Left lobe of liver (tissue), 2 donors: ENCODE measurements around the gene TMEM272. TPM values are rescaled to one million over a fixed set of nuclear protein-coding genes. Genes with fewer than 3 reads are reported as not detected.

Experiments
- ATAC-seq: fragments of 200-7000 bp; cut with Tn5 transposase; one replicate; pipeline ENCODE4 v1.9.1; 2020; ENCODE audit warnings: mild to moderate bottlenecking, moderate library complexity
- DNase-seq: peaks from one replicate; pipeline ENCODE4 v3.0.0-alpha.2; 2020; ENCODE audit warnings: low spot score
- total RNA-seq: library from RNA; stranded (reverse); gene quantifications from one replicate; pipeline ENCODE4 v1.2.1, GENCODE V29; 2021
- donor health status: DM: no; HTN: no; CAD: no; lungs with moderate emphysema.
- donor health status: DM: no; HTN: yes; CAD: no.

Gene TMEM272
- total RNA-seq, 1 donor from 2014 or later: 0.48 TPM

DNA sequence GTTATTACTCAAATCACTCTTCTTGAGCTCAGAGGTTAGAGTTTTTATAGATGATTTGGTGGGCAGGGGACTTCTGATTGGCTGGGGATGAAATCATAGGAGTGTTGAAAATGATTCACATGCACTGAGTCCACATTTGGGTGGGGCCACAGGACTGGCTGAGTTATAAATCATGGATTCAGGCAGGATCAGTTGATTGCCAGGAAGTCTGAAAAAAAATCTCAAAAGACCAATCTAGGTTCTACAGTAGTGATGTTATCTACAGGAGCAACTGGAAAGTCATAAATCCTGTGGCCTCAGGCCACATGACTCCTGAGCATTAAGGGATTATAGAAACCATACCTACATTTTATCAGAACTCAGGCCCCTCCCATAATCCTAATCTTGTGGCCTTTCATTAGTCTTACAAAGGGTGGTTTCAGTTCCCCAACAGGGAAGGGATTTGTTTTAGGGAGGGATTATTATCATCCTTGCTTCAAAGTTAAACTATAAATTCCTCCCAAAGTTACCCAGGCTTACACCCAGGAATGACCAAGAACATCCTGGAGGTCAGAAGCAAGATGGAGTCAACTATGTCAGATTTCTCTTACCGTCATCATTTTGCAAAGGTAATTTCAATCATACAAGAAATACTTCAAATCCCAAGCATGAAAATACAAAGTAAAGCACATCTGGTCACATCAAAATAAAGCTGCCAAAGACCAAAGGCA lies 11.2 kb upstream of the TMEM272 start:
- no peak for ATAC-seq
- no peak for DNase-seq

DNA sequence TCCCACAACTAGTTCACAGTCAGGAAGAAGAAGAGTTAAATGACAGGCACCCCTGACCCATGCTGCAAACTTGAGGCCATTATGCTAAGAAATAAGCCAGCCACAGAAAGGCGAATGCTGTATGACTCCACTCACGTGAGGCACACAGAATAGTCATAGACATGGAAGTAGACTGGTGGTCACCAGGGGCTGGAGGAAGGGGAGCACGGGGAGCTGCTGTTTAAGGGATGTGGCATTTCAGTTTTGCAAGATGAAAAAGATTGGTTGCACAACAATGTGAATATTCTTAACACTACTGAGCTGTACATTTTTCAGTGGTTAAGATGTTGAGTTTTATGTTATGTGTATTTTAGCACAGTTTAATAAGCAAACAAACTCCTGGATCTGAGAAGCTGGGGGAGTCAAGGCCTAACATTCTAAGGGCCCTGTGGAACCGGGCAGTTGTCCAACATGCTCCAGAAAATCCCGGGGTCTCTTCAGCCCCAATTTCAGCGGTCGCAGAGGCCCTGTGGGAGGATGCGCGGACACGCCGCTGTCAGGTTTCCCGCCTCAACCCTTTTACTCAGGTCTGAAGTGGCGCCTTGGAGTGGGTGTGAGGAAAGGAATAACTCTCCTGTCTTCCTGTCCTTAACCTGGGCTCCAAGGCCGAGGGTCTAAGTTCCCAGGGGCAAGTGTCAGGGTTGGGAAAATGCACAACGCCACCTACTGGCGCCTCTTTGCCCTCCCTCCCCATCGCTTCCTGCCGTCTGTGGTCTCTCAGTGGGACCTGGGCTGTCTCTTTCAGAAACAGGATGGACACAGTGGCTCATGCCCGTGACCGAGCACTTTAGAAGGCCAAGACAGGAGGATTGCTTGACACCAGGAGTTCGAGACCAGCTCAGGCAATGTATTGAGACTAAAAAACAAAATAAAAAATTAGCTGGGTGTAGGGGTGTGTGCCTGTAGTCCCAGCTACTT lies 4.4 kb upstream of the TMEM272 start:
- no peak for DNase-seq

DNA sequence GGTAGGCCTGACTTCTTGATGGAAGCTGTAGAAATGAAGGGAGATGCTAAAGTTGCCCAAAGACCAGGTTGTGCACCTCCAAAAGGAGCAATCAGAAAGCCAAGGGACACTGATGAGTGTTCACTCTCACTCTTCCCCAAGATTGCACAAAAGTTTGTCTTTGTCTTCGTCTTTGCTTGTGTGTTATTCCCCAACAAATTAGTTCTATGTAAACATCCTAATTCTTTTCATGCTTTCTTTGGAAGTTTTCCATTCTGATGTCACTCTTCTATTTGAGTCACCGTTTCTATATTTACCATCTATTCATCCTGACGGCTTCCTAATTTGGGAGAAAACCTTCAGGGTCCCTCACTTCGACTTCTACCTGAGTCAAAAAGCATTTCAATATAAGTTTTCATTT lies 3.7 kb upstream of the TMEM272 start:
- DNase-seq (no peak), ATAC-seq (no peak)

More for the DNA sequence above, 4.4 kb upstream of the TMEM272 start:
- ATAC-seq: no peak

DNA sequence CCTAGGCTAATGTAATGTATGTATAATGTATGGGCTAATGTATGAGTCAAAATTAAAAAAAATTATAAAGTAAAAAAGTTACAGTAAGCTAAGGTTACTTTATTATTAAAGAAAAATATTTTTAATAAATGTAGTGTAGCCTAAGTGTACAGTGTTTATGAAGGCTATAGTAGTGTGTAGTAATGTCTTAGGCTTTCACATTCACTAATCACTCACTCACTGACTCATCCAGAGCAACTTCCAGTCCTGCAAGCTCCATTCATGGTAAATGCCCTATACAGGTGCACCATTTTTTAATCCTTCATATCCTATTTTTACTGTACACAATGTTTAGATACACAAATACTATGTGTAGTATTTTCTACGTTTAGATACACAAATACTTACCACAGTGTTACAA lies 1.8 kb upstream of the TMEM272 start:
- ATAC-seq (no peak), DNase-seq (no peak)

DNA sequence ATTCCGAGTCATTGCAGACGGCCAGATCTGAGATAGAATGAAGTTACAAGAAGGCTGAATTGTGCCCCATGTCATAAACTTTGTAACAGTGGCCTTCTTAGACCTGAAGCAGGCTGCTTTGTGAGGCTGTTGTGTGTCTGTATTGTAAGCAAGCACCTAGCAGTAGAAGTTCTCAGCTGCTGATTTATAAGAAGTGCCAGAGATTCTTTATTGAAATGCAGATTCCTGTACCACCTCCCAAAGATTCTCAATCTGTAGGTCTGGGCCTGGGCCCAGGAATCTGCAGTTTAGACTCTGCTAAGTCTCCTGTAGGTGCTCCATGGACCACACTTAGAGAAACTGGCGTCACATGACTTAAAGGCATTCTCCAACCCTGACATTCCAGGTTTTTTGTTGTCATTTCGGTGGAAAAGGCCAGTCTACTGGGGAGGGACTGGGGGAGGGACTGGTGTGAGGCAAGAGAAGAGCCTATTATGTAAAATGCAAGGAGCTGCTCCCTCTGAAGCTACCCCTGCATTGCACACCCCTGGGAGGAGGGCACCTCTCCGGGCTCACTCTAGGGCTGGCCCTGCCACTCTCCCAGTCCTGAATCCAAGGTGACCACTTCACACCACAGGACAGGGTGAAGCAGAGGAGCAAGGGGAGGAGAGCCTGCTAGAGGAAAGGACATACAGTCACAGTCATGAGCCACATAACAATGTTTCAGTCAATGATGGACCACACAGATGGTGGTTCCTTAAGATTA lies 769 bp upstream of the TMEM272 start:
- DNase-seq: no peak
- peak; percentile 52 for ATAC-seq

DNA sequence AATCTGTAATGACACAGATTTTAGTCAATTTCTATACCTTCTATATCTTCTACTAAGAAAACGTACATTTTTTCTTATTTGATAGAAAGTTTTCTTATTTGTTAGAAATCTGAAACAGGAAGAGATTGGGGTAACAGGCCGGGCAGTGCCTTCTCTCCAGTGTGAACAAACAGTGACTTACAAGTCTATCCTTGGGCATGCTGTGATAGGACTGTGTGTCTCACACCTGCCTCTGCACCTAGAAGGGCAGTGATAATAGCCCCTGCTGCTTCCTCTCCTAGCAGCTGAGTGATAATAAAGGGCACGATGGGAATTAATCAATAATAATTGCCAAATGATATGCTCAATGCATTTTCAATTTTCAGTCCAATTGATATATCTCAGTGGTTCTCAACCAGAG lies 1.4 kb downstream of the TMEM272 start:
- no peak for DNase-seq
- ATAC-seq: no peak

DNA sequence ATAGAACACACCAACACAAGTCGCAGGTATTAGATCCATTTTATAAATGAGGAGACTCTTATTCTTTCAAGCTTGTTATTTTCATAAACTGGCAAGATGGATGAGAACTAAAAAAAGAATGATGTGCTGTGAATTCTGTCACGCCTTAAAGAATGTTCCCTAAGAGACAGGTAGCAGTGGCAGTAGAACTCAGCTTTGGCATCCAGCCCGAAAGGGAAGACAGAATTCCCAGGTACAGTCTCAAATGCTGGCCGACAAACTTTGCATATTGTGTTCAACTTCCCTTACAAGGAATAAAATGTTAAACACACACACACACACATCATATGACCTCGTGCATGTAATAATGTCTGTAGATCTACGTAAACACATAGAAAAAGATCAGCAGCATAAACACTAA lies 3.2 kb downstream of the TMEM272 start:
- ATAC-seq: no peak
- no peak for DNase-seq

DNA sequence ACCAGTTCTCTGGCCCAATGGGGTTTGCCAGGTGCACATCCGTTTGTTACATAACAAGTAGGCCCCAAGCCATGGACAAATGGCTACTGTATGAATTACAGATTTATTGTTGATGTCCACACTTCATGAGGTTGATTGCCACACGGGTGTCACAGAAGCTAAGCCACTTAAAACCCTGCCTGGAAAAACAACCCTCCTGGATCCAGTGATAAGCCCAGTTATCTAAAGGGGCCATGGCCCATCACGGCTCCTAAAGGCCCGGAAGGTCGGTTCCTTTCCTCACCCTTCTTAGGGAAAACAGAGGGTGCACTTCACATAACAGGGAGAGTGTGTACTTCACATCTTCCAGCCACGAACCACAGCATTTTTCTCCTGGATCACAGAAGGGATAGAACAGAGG lies 4.1 kb downstream of the TMEM272 start:
- no peak for ATAC-seq
- no peak for DNase-seq

DNA sequence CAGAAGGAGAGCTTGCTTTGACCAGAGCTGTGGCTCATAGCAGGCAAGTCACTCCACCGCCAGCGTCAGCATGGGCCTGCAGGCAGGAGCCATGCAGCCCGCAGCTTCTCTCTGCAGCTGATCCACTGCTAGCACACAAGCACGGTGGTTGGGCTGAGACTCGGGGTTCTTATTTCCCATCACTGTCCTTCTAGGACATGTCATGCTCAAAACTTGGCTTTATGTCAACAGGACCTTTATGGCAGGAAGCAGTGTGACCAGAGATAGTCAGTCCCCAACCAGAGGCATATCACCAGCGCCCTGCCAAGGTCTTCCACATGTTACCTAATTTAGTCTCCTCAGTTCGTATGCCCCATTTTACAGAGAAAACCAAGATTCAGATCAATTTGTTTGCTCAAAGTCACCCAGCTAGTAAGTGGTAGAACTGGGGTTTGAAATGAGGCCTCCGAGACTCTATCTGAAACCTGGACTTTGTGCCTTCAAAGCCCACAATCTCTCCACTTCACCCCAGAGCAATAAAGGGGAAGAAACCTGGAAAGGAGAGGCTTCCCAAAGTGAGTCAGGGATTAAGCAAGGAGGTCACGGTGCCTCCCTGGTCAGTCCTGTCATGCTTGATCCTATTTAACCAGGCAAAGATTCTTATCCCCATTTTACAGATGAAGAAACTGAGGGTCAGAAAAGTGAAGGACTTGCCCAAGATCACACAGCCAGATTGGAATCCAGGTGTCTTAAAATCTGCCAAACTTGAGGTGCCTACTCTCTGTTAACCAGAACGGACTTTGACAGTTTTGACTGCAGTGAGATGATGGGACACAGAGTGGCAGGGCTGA lies 5.1 kb downstream of the TMEM272 start:
- DNase-seq (no peak), ATAC-seq (no peak)

DNA sequence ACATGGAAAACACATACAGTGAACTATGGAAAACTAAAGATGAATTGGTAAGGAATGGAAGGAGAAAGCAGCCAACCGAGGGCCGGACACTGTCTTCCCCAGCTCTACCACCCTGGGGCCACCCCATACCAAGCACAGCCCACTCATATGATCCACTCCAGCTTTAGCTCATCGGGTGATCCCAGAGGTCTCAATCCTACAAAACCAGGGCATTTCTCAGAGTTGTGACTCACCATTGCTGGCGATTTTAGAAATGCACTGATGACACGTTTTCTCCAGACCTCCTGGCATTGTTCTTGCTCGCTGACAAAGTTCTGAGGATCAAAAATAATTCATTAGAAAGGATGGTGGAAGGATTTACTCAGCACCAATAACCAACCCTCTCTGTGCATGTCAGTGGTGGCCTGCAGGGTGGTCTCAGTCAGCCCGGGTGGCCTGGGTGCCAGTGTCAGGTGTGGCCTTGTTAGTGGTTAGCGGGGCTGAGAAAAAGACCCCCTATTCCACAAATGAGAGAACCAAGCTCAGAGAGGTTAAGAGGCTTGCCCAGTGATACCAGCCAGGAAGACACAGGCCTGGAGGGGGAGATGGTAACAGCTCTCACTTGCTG lies 6.6 kb downstream of the TMEM272 start:
- ATAC-seq (no peak), DNase-seq (no peak)

DNA sequence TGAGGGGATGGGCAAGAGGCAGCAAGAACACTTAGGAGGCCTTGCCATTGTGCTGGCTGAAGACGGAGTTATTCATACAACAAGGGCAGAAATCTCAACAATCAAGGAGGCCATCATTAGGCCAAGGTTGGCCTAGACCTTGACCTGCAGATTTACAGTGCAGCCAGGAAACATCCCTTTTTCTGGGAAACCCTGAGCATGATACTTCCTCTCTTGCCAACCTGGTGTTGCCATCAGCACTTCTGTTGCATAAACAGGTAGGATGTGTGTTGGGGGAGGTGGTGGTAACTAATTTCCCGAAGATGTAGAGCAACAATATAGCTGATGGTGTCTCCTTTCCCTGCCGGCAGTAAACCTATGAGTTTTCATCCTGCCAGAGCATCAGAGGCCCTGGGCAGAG lies 8.0 kb downstream of the TMEM272 start:
- ATAC-seq (no peak), DNase-seq (no peak)

DNA sequence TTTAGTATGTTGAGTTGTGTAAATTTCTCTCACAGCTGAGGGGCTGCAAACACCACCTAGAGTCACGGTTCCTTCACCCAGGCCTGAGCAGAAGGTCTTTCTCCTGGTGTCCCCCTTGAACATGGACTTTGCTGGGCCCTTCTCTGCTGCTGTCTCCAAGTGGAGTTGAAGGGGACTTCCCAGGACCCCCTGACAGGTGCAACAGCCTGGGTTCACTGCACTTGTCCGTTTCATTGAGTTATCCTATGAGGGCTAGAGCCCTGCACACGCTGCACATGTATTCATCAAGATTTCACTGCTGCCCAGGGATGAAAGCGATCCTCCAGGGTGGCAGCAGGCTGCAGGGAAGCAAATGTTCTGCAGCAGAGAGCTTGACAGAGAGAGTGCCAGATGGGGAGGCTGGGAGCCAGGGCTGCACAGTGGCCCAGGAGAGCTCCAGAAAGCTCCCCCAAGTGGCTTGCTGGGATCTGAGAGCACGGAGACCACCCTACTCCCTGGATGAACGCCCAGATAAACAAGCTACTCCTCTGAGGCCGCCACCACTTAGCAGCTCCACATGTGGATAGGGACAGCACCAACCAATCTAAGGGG lies 10.3 kb downstream of the TMEM272 start:
- ATAC-seq (no peak), DNase-seq (no peak)

DNA sequence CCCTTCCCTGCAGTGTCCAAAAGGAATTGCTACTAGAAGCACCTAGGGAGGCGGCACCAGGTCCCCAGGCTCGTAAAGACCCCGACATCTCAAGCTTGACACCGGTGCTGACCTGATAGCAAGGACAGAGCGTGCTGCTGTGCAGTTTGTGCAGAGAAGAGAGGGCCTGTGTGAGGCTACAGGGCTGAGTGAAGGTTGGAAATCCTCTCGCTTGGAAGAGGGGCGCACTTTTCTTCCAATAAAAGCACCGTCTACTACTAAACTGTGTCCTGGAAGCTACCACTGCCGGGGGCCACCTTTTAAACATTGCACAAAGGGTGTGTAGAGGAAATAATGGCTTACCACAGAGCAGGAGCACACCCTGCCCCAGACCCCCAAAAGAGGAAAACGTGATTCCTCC lies 11.0 kb downstream of the TMEM272 start:
- ATAC-seq (no peak), DNase-seq (no peak)

DNA sequence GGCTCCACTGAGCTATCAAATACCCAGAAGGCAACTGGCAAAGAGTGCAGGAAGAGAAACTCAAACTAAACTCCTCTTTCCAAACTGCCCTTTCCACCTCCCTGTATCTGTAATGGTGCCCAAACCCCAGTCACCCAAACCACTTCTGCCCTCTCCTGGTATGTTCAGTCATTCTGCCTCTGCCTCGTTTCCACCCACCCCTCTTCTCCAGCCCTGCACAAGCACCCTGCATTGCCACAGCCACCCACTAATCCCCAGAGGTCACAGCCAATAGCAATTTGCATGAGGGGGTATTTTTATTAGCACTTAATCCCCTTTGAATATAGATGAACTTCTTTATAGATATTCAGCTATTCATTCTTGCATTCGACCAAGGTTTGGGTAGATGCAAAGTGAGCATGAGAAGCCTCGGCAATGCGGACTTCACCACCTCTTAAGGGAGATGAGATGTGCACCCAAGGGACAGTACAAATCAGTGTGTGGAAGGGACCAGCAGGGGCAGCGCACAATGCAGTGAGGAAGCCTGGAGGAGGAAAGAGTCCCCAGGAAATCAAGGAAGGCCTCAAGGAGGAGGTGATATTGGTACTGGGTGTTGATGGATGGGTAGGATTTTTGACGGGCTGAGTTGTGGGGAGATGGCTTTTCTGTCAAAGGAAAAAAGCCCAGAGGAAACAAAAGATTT lies 12.4 kb downstream of the TMEM272 start:
- ATAC-seq (peak; percentile 88), DNase-seq (no peak)

DNA sequence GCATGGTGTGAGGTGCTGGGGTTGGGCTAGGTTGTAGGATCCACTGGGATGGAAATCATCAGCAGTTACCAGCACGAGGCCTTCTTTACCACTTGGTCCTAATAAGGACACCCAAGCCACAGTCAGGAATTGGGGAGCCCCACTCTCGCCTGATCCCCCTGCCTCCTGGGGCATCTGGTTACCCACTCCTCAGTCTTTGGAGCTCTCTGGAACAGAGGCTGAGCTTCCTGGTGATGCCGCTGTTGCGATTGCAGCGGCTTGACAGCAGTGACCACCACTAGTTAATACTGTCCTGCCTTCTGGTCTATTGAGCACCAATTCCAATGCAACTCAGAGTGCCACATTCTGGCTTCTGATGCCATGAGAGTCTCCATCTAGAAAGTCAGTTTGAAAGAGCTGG lies 13.5 kb downstream of the TMEM272 start:
- ATAC-seq: no peak

DNA sequence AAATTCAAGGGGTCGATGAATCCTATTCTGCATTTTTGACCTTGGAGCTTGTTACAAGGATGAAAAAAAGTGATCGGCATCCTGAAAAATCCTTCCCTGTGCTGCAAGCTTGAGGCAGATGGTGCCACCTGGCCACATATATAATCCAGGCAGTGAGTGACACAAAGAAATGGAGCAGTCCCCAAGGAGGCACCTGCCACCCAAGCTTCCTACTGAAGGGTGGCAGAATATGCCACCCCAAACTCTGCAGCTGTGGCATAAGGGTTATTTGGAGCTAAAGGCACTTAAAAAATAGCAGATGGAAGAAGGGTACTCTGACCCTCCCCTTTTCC lies 15.4 kb downstream of the TMEM272 start:
- ATAC-seq: no peak
- no peak for DNase-seq

More for the DNA sequence above, 13.5 kb downstream of the TMEM272 start:
- no peak for DNase-seq

DNA sequence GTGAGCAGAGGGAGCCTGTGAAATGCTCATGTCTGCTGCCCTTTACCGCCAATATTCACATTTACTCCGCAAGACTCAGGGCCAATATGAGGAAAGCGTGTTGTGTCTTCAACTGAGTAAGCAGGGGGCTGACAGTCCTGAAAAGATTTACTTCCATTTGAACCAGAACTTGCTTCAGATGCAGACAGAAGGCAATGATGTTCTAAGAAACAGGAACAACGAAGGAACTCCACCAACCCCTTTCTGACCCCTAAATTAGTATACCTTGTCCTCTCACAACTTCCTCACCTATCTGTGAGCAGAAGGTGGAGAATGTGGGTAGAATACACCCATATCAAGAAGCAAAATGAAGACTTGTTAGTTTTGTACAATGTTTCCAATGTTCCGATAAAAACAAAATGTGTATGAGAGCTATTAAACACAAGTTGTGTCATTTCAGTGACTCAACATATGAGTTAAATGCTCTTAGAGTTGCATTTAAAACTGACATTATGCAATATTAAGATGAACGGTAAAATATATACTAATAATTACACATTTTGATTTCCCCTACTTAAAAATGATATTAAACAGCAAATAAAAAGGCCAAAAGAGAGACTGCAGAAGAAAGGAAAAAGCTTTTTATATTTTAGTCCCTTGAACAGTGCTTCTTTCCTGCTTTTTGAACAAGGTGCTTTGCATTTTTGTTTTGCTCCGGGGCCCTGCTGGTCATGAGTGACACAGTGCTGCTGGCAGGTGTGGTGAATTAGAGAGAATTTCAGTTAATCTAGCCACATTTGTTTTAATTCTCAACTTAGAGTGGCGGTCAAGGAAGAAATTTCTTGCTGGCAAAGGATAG lies 16.0 kb downstream of the TMEM272 start:
- ATAC-seq (no peak), DNase-seq (no peak)

DNA sequence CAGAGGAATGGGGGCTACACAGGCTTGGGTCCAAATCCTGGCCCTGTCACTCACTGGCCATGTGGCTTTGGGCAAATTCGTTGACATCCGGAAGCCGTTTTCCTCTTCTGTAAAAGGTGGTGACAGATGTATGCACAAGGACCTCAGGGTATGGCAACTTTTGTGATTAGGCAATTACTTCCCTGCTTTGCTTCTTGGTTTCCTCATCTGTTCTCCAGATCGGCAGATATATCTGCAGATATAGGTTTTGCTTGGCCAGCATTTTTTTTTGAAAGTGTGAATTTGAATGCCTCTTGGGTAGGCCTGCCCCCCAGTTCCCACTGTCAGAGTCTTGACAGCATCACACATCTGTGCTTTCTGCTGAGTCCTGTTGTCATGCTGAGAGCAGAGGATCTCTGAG lies 17.7 kb downstream of the TMEM272 start:
- DNase-seq (no peak), ATAC-seq (no peak)
